Endodermal cell (in vitro differentiated cells): ENCODE results near the gene EHD4. TPM values are rescaled to one million over a fixed set of nuclear protein-coding genes. Genes with fewer than 3 reads are reported as not detected.

Experiments
- DNase-seq: peaks from one replicate; pipeline ENCODE4 v3.0.0-alpha.2; 2017
- H3K27ac ChIP-seq: 2 replicates; pipeline ENCODE4 v1.5.1; 2013; ENCODE audit warnings: mild to moderate bottlenecking, low read depth, low read length, moderate library complexity
- H3K27me3 ChIP-seq: 2 replicates; pipeline ENCODE4 v1.6.1; 2013; ENCODE audit warnings: mild to moderate bottlenecking, low read length, moderate library complexity; ENCODE audit not compliant: insufficient read depth, control insufficient read depth, poor library complexity, severe bottlenecking
- H3K36me3 ChIP-seq: 2 replicates; pipeline ENCODE4 v1.7.0; 2013; ENCODE audit warnings: mild to moderate bottlenecking, low read length, moderate library complexity; ENCODE audit not compliant: control insufficient read depth, insufficient read depth
- H3K4me1 ChIP-seq: one replicate; pipeline ENCODE4 v1.7.0; 2013; ENCODE audit warnings: low read length; ENCODE audit not compliant: control insufficient read depth, insufficient read depth
- H3K4me3 ChIP-seq: 2 replicates; pipeline ENCODE4 v1.5.1; 2013; ENCODE audit warnings: mild to moderate bottlenecking, low read length, moderate library complexity
- H3K9ac ChIP-seq: 2 replicates; pipeline ENCODE4 v1.6.1; 2013; ENCODE audit warnings: mild to moderate bottlenecking, low read length, moderate library complexity; ENCODE audit not compliant: poor library complexity, severe bottlenecking; ENCODE audit errors: extremely low read depth
- H3K9me3 ChIP-seq: 2 replicates; pipeline ENCODE4 v1.6.1; 2013; ENCODE audit warnings: mild to moderate bottlenecking, low read length, moderate library complexity; ENCODE audit not compliant: control insufficient read depth
- H3K27ac Mint-ChIP-seq: 2 replicates; pipeline ENCODE4 v1.8.0; 2020; ENCODE audit warnings: mixed read lengths
- H3K27me3 Mint-ChIP-seq: 2 replicates; pipeline ENCODE4 v1.8.0; 2021; ENCODE audit warnings: mild to moderate bottlenecking, mixed read lengths; ENCODE audit not compliant: insufficient read depth
- H3K36me3 Mint-ChIP-seq: 2 replicates; pipeline ENCODE4 v1.8.0; 2020; ENCODE audit warnings: low read depth, mixed read lengths
- H3K4me1 Mint-ChIP-seq: 2 replicates; pipeline ENCODE4 v1.8.0; 2020; ENCODE audit warnings: mixed read lengths
- H3K4me3 Mint-ChIP-seq: 2 replicates; pipeline ENCODE4 v1.8.0; 2020; ENCODE audit warnings: mild to moderate bottlenecking, moderate library complexity, mixed read lengths
- H3K9me3 Mint-ChIP-seq: 2 replicates; pipeline ENCODE4 v1.8.0; 2020; ENCODE audit warnings: mild to moderate bottlenecking, mixed read lengths
- CTCF ChIP-seq: fragments of 200-600 bp; sonication (generic); conservative IDR thresholded peaks from 2 replicates; pipeline ENCODE4 v1.5.0; 2021; ENCODE audit warnings: antibody characterized with exemption, mild to moderate bottlenecking
- WGBS, 2 experiments: methylation state at CpG; one replicate each; pipeline versions ENCODE4 v1.1.5 to v1.1.7; 2013; ENCODE audit warnings: missing lambda C conversion rate in 2 of 2, mixed read lengths in 1 of 2; ENCODE audit not compliant: insufficient coverage in 1 of 2, insufficient read length in 1 of 2; 5-methylcytosine and 5-hydroxymethylcytosine counted together
- total RNA-seq, 2 donors: library from RNA; stranded (reverse); fragmentation: NEBNext Ultra II Directional in 1 of 2; extraction: Animal tissue kit (Norgen Biotek cat#: 25700) in 1 of 2; gene quantifications; 2 replicates in 1 of 2; 3 replicates in 1 of 2; pipeline ENCODE4 v1.2.1, GENCODE V29; 2021

Gene EHD4
- total RNA-seq, 2 donors from 2014 or later: 16.9 to 17.3 TPM

GRCh38 chr15:41927536-41927935 is 44.8 kb downstream of the EHD4 start:
- H3K9me3 Mint-ChIP-seq: no peaks in the 10 kb centered on the region
- peaks cover 27% of the 10 kb centered on the region for H3K4me1 Mint-ChIP-seq
- DNase-seq: no peak
- peaks cover 15% of the 10 kb centered on the region for H3K36me3 ChIP-seq
- peaks cover 12% of the 10 kb centered on the region for H3K36me3 Mint-ChIP-seq
- no peak overlapping the region for H3K27ac Mint-ChIP-seq
- H3K9ac ChIP-seq: no peak overlapping the region
- H3K27ac ChIP-seq: no peak overlapping the region
- no peaks in the 10 kb centered on the region for H3K27me3 Mint-ChIP-seq
- 89 to 100% methylated on average over 3 of the region's 3 CpGs for WGBS, 2 experiments
- H3K27me3 ChIP-seq: no peaks in the 10 kb centered on the region
- H3K4me1 ChIP-seq: peaks cover 8% of the 10 kb centered on the region
- H3K4me3 Mint-ChIP-seq: no peak overlapping the region
- TF ChIP-seq CTCF: no peak
- H3K4me3 ChIP-seq: no peak overlapping the region
- no peaks in the 10 kb centered on the region for H3K9me3 ChIP-seq

- peaks cover 12% of the 10 kb centered on the region for H3K4me1 ChIP-seq
- 84 to 93% methylated on average over 6 to 10 of the region's 10 CpGs for WGBS, 2 experiments
- no peak overlapping the region for H3K27ac ChIP-seq
- Mint-ChIP-seq H3K27ac (peak overlapping the region; percentile 60), H3K9me3 (no peaks in the 10 kb centered on the region), H3K4me3 (no peak overlapping the region), H3K36me3 (peaks cover 9% of the 10 kb centered on the region), H3K4me1 (peaks cover 34% of the 10 kb centered on the region), H3K27me3 (no peaks in the 10 kb centered on the region)
- H3K36me3 ChIP-seq: peaks cover 15% of the 10 kb centered on the region
- no peak overlapping the region for H3K4me3 ChIP-seq
- DNase-seq: no peak
- no peak overlapping the region for H3K9ac ChIP-seq
- no peaks in the 10 kb centered on the region for H3K27me3 ChIP-seq
- TF ChIP-seq CTCF: peak; percentile 49
- no peaks in the 10 kb centered on the region for H3K9me3 ChIP-seq
Measured at GRCh38 chr15:41926185-41927056, 45.9 kb downstream of the EHD4 start.

- 96 to 100% methylated on average over 6 to 7 of the region's 7 CpGs for WGBS, 2 experiments
- Histone ChIP-seq H3K4me1 (peaks cover 19% of the 10 kb centered on the region), H3K9me3 (no peaks in the 10 kb centered on the region), H3K4me3 (no peak overlapping the region), H3K36me3 (peaks cover 15% of the 10 kb centered on the region), H3K27me3 (no peaks in the 10 kb centered on the region), H3K9ac (no peak overlapping the region), H3K27ac (no peak overlapping the region)
- TF ChIP-seq CTCF: no peak
- peaks cover 10% of the 10 kb centered on the region for H3K36me3 Mint-ChIP-seq
- no peak for DNase-seq
- H3K4me1 Mint-ChIP-seq: peaks cover 47% of the 10 kb centered on the region
- H3K27me3 Mint-ChIP-seq: no peaks in the 10 kb centered on the region
- no peak overlapping the region for H3K4me3 Mint-ChIP-seq
- H3K27ac Mint-ChIP-seq: no peak overlapping the region
- H3K9me3 Mint-ChIP-seq: no peaks in the 10 kb centered on the region
Measured at GRCh38 chr15:41925086-41925608, 47.2 kb downstream of the EHD4 start.
